ENCODE results near the gene SECISBP2. TPM values are rescaled to one million over a fixed set of nuclear protein-coding genes. Genes with fewer than 3 reads are reported as not detected.

The SECISBP2 gene
- total RNA-seq, 6 experiments from 2014 or later, result 13.8 to 20.3 (median 17.3) TPM

- Mint-ChIP-seq H3K27me3 (ENCODE audit: insufficient read depth) (peaks cover 18% of the 10 kb centered on the region), H3K4me1 (ENCODE audit: low read depth) (no peaks in the 10 kb centered on the region), H3K27ac (no peak overlapping the region), H3K4me3 (no peak overlapping the region), H3K36me3 (ENCODE audit: low read depth) (peaks cover 4% of the 10 kb centered on the region; the same call in 1 of the 2 replicates), H3K9me3 (peaks cover 5% of the 10 kb centered on the region)
- DNase-seq, result no peak
- TF ChIP-seq, protein P1, sequence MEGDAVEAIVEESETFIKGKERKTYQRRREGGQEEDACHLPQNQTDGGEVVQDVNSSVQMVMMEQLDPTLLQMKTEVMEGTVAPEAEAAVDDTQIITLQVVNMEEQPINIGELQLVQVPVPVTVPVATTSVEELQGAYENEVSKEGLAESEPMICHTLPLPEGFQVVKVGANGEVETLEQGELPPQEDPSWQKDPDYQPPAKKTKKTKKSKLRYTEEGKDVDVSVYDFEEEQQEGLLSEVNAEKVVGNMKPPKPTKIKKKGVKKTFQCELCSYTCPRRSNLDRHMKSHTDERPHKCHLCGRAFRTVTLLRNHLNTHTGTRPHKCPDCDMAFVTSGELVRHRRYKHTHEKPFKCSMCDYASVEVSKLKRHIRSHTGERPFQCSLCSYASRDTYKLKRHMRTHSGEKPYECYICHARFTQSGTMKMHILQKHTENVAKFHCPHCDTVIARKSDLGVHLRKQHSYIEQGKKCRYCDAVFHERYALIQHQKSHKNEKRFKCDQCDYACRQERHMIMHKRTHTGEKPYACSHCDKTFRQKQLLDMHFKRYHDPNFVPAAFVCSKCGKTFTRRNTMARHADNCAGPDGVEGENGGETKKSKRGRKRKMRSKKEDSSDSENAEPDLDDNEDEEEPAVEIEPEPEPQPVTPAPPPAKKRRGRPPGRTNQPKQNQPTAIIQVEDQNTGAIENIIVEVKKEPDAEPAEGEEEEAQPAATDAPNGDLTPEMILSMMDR (IDR thresholded peaks at IDR 0.05), result no peak
Observed at GRCh38 chr9:89405826-89406225, 87.5 kb downstream of the SECISBP2 start.

DNA sequence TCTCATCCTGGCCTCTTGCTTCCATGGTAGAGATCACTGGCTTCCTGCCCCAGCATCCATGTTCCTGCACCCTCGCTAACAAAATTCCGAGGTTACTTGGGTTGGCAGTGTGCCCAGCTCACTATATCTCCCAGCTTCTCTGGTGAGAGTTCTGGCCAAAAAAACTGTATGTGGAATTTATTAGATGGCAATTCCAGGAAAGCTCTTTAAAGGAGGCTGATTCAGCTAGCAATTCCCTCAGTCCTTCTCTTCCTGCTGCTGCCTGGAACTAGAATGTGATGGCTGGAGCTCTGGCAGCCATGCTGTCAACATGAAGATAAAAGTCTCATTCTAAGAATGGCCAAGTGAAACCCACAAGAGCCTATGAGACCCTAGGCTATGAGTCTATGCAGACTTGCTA, 88.8 kb downstream of the SECISBP2 start:
- no peak overlapping the region for H3K4me3 Mint-ChIP-seq
- H3K9me3 Mint-ChIP-seq, result peaks cover 5% of the 10 kb centered on the region
- H3K36me3 Mint-ChIP-seq (ENCODE audit: low read depth), result peaks cover 4% of the 10 kb centered on the region; the same call in 1 of the 2 replicates
- DNase-seq, result no peak
- H3K4me1 Mint-ChIP-seq (ENCODE audit: low read depth), result no peaks in the 10 kb centered on the region
- TF ChIP-seq, protein P1 (IDR thresholded peaks at IDR 0.05), result no peak
- H3K27me3 Mint-ChIP-seq (ENCODE audit: insufficient read depth), result peaks cover 15% of the 10 kb centered on the region
- no peak overlapping the region for H3K27ac Mint-ChIP-seq

DNA sequence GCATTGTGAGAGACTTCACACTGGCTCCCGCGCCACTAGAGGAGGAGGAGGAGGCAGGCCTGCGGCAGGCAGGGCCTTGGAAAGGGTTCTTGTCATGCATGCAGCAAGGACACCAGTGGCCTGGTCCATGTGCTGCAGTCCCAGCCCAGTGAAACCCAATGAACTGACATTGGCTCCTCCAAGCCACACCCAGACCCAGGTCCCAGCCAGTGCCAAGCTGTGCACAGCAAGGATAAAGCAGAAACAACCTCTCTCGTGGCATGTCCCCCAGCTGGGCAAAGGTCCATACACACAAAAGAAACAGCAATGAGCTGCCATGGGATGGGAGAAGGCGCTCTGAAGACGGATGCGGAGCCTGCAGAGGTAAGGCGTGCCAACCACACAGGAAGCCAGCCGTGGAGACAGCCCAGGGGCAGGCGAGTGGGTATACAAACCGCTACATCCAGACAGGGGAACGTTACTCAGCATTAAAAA, 90.4 kb downstream of the SECISBP2 start:
- Mint-ChIP-seq H3K4me3 (no peak overlapping the region), H3K9me3 (peaks cover 5% of the 10 kb centered on the region), H3K4me1 (ENCODE audit: low read depth) (no peaks in the 10 kb centered on the region), H3K27ac (no peak overlapping the region), H3K36me3 (ENCODE audit: low read depth) (peaks cover 4% of the 10 kb centered on the region; the same call in 1 of the 2 replicates), H3K27me3 (ENCODE audit: insufficient read depth) (peaks cover 12% of the 10 kb centered on the region)
- DNase-seq, result no peak
- TF ChIP-seq, protein P1 (IDR thresholded peaks at IDR 0.05), result no peak

Small RNAs within 50 kb of the gene (microRNA-seq; reads per million reads assigned to microRNA genes)
- not detected for gene MIR3153

Other genes with a start within 250 kb of the SECISBP2 start
- gene SHC3, start 139.7 kb upstream of the SECISBP2 start, total RNA-seq (2021; fragmentation: NEBNext Ultra II Directional; extraction: Animal tissue kit (Norgen Biotek cat#: 25700)), result 1 to 10 TPM in 2 of 6 experiments, under 1 TPM in 4; 0.28 to 1.9 (median 0.42) TPM
- gene CKS2, start 7.3 kb upstream of the SECISBP2 start, total RNA-seq (2021; fragmentation: NEBNext Ultra II Directional; extraction: Animal tissue kit (Norgen Biotek cat#: 25700)), result 100 to 1,000 TPM in 5 of 6 experiments, 10 to 100 TPM in 1; 65.7 to 135 (median 123) TPM
- gene SEMA4D, start 179.6 kb downstream of the SECISBP2 start, total RNA-seq (2021; fragmentation: NEBNext Ultra II Directional; extraction: Animal tissue kit (Norgen Biotek cat#: 25700)), result not detected

All from HFFc6 (cell line).